HCT116 (cell line): ENCODE results near the gene HMGCL. TPM values are rescaled to one million over a fixed set of nuclear protein-coding genes. Genes with fewer than 3 reads are reported as not detected.

Experiments
- ATAC-seq: fragments of 200-7000 bp; cut with Tn5 transposase; 2 replicates; pipeline ENCODE4 v1.9.1; 2020; ENCODE audit warnings: mild to moderate bottlenecking, moderate library complexity
- BruUV-seq: library from RNA; stranded (reverse); fragments of 400-500 nt; replicated peaks from 2 replicates; lab custom pipeline; 2021; lab: Mats Ljungman, UMichigan
- CTCF ChIA-PET: fragments of 300-600 bp; sonication (Branson Sonifier 250); formaldehyde crosslinking; loops from one replicate; lab custom pipeline; 2021; ENCODE audit warnings: antibody characterized with exemption; lab: Charles Lee
- POLR2A ChIA-PET: fragments of 300-600, 350-600 bp; sonication (Branson Sonifier 250); formaldehyde crosslinking; loops from one replicate; lab custom pipeline; 2021; ENCODE audit warnings: antibody characterized with exemption; lab: Charles Lee
- RAD21 ChIA-PET, 2 experiments: fragments of 300-600 bp; sonication (Branson Sonifier 250); formaldehyde crosslinking; loops; one replicate each; lab custom pipeline; 2023; ENCODE audit warnings: low total read pairs in 2 of 2; ENCODE audit not compliant: uncharacterized antibody in 2 of 2, unreplicated experiment in 2 of 2, low non-redundant PET in 1 of 2; lab: Charles Lee
- DNase-seq: peaks from one replicate; pipeline ENCODE4 v3.0.0-alpha.2; 2010; ENCODE audit warnings: low read depth, low spot score
- H2AFZ ChIP-seq: fragments of 200-600 bp; shearing (Covaris generic), sonication (generic); 2 replicates; pipeline ENCODE4 v1.6.1; 2017; ENCODE audit warnings: low read depth, mixed run types, mixed read lengths, antibody characterized with exemption, low read length; ENCODE audit not compliant: poor library complexity, severe bottlenecking
- H3K27ac ChIP-seq: 2 replicates; pipeline ENCODE4 v1.5.1; 2012; ENCODE audit warnings: low read depth, low read length
- H3K27me3 ChIP-seq: fragments of 200-600 bp; sonication (generic); 2 replicates; pipeline ENCODE4 v1.6.1; 2016; ENCODE audit warnings: mixed run types, low read length, mixed read lengths; ENCODE audit not compliant: insufficient read depth
- H3K36me3 ChIP-seq, 2 experiments: fragments of 200-500 bp in 1 of 2; fragments of 200-600 bp in 1 of 2; sonication (Bioruptor generic) in 1 of 2; sonication (generic) in 1 of 2; 2 replicates each; pipeline versions ENCODE4 v1.5.1 to v1.6.1; 2014 to 2016; ENCODE audit warnings: low read length in 2 of 2, inconsistent platforms in 1 of 2, mixed read lengths in 1 of 2, mixed run types in 1 of 2; ENCODE audit not compliant: insufficient read depth in 2 of 2, control insufficient read depth in 1 of 2
- H3K4me1 ChIP-seq, 2 experiments: fragments of 200-600 bp in 1 of 2; sonication (generic) in 1 of 2; 2 replicates each; pipeline versions ENCODE4 v1.5.1 to v1.6.1; 2012 to 2017; ENCODE audit warnings: low read length in 2 of 2, inconsistent platforms in 1 of 2, mild to moderate bottlenecking in 1 of 2, mixed read lengths in 1 of 2, mixed run types in 1 of 2, moderate library complexity in 1 of 2; ENCODE audit not compliant: insufficient read depth in 2 of 2, control insufficient read depth in 1 of 2
- H3K4me2 ChIP-seq: fragments of 200-600 bp; sonication (generic); 2 replicates; pipeline ENCODE4 v1.6.1; 2017; ENCODE audit warnings: mixed run types, low read length, mixed read lengths
- H3K4me3 ChIP-seq, 2 experiments: fragments of 200-600 bp in 1 of 2; sonication (generic) in 1 of 2; replicated peaks in 1 of 2; 2 replicates each; pipeline ENCODE4 v1.5.1; 2011 to 2016; ENCODE audit warnings: low read length in 2 of 2, control low read depth in 1 of 2, low read depth in 1 of 2, mild to moderate bottlenecking in 1 of 2, mixed read lengths in 1 of 2, mixed run types in 1 of 2
- H3K79me2 ChIP-seq: fragments of 200-600 bp; sonication (generic); 2 replicates; pipeline ENCODE4 v1.6.1; 2017; ENCODE audit warnings: mild to moderate bottlenecking, mixed run types, low read length, moderate library complexity, mixed read lengths; ENCODE audit not compliant: insufficient read depth
- H3K9ac ChIP-seq: fragments of 200-600 bp; sonication (generic); 2 replicates; pipeline ENCODE4 v1.6.1; 2016; ENCODE audit warnings: low read length, mixed read lengths
- H3K9me2 ChIP-seq: fragments of 200-600 bp; sonication (generic), shearing (Covaris generic); 2 replicates; pipeline ENCODE4 v1.6.1; 2017; ENCODE audit warnings: mixed run types, mild to moderate bottlenecking, moderate library complexity; ENCODE audit not compliant: insufficient read depth
- H3K9me3 ChIP-seq, 2 experiments: fragments of 200-500 bp in 1 of 2; fragments of 200-600 bp in 1 of 2; sonication (Bioruptor generic) in 1 of 2; sonication (generic) in 1 of 2; 2 replicates each; pipeline ENCODE4 v1.6.1; 2014 to 2017; ENCODE audit warnings: low read length in 2 of 2, mixed read lengths in 2 of 2, inconsistent platforms in 1 of 2, low read depth in 1 of 2, mild to moderate bottlenecking in 1 of 2, mixed run types in 1 of 2, moderate library complexity in 1 of 2; ENCODE audit not compliant: control insufficient read depth in 1 of 2, insufficient read depth in 1 of 2
- H4K20me1 ChIP-seq: fragments of 200-600 bp; sonication (generic), shearing (Covaris generic); 2 replicates; pipeline ENCODE4 v1.6.1; 2017; ENCODE audit warnings: mixed run types, mild to moderate bottlenecking, moderate library complexity; ENCODE audit not compliant: insufficient read depth
- POLR2AphosphoS5 ChIP-seq: IDR thresholded peaks from 2 replicates; pipeline ENCODE4 v1.6.1; 2011; ENCODE audit warnings: mild to moderate bottlenecking, low read depth, low read length, moderate library complexity
- intact Hi-C: fragments of 100-400 bp; cut with micrococcal nuclease; formaldehyde crosslinking; loops from 2 replicates; pipeline ENCODE4 v1.10.0; 2022
- total RNA-seq: library from RNA; stranded (reverse); gene quantifications from one replicate; pipeline ENCODE4 v1.2.1, GENCODE V29; 2021; ENCODE audit not compliant: unreplicated experiment
- TF ChIP-seq, protein P1 (sequence below): IDR thresholded peaks from 2 replicates; pipeline ENCODE4 v1.6.1; 2012; ENCODE audit warnings: low read depth

Gene HMGCL
- total RNA-seq, 1 experiment from 2014 or later, result 36.2 TPM

DNA sequence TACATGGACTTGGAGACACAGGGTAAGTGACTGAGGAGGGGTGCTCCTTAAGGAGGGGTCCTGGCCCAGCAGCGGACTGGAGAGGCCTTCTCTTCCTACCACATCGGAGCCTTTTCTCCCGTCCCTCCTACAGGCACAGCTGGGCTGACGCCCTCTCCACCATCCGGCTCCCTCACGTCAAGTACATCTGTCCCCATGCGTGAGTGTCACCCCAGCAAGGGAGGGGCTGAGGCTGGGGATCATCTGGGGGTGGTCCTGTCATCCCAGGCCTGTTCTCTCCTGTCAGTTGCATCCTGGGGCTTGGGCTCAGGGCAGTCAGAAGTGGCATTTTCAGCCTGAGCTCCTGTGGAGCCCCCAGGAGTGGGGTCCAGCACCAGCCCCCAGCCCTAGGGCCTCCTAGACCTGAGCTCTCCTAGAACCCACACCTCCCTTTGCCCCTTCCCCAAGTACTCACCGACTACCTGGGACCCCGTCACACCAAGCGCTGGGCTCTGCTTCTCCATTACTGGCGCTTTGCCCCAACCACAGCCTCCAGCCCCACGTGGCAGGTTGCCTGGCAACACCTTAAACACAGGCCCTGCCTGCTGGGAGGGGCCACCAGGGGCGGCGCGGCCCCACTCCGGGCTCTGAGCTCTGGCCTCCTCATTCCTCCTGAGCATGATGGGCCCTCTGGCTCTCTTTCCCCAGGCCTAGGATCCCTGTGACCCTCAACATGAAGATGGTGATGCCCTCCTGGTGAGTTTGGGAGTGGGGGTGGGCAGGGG, 32.0 kb downstream of the HMGCL start:
- no peak overlapping the region for H3K4me3 ChIP-seq
- CTCF ChIA-PET, result interaction anchor here (1.0 kb wide), 1 partner anchor 123 kb away, joined by 4 read pairs; no protein-coding TSS in a partner anchor
- H4K20me1 ChIP-seq, result no peaks in the 10 kb centered on the region
- H3K27me3 ChIP-seq, result no peaks in the 10 kb centered on the region
- H3K9me2 ChIP-seq, result no peaks in the 10 kb centered on the region
- BruUV-seq, result no TSS peak
- peaks cover 31 to 58% of the 10 kb centered on the region in 2 experiments for H3K4me1 ChIP-seq
- intact Hi-C loops, result no loop called here
- peak overlapping the region; percentile 79; the same call in 1 of the 2 replicates for H3K27ac ChIP-seq
- no peak overlapping the region for H2AFZ ChIP-seq
- no peak for DNase-seq
- peaks cover 39% of the 10 kb centered on the region for H3K79me2 ChIP-seq
- ATAC-seq, result peak; percentile 13
- H3K36me3 ChIP-seq, result peaks cover 15 to 39% of the 10 kb centered on the region in 2 experiments; a peak in 3 of 4 replicates
- RAD21 ChIA-PET, result no interaction called here
- POLR2A ChIA-PET, result no interaction called here
- H3K9me3 ChIP-seq, result no peaks in the 10 kb centered on the region
- TF ChIP-seq, protein P1, sequence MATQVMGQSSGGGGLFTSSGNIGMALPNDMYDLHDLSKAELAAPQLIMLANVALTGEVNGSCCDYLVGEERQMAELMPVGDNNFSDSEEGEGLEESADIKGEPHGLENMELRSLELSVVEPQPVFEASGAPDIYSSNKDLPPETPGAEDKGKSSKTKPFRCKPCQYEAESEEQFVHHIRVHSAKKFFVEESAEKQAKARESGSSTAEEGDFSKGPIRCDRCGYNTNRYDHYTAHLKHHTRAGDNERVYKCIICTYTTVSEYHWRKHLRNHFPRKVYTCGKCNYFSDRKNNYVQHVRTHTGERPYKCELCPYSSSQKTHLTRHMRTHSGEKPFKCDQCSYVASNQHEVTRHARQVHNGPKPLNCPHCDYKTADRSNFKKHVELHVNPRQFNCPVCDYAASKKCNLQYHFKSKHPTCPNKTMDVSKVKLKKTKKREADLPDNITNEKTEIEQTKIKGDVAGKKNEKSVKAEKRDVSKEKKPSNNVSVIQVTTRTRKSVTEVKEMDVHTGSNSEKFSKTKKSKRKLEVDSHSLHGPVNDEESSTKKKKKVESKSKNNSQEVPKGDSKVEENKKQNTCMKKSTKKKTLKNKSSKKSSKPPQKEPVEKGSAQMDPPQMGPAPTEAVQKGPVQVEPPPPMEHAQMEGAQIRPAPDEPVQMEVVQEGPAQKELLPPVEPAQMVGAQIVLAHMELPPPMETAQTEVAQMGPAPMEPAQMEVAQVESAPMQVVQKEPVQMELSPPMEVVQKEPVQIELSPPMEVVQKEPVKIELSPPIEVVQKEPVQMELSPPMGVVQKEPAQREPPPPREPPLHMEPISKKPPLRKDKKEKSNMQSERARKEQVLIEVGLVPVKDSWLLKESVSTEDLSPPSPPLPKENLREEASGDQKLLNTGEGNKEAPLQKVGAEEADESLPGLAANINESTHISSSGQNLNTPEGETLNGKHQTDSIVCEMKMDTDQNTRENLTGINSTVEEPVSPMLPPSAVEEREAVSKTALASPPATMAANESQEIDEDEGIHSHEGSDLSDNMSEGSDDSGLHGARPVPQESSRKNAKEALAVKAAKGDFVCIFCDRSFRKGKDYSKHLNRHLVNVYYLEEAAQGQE, result no peak
- TF ChIP-seq POLR2AphosphoS5, result 0 out of 2 replicates have a peak, but pooled peaks have one; percentile 19
- H3K9ac ChIP-seq, result peak overlapping the region; percentile 40
- peak overlapping the region; percentile 49 for H3K4me2 ChIP-seq
